GM12878 (cell line): ENCODE measurements around the gene ZNF48. TPM values are rescaled to one million over a fixed set of nuclear protein-coding genes. Genes with fewer than 3 reads are reported as not detected.

Source experiments
- ASH2L ChIP-seq: fragments of 300-600, 200-600 bp; sonication (generic); IDR thresholded peaks from 2 replicates; pipeline ENCODE4 v1.6.1; 2017; ENCODE audit warnings: low read depth, mild to moderate bottlenecking, borderline replicate concordance
- EED ChIP-seq: sonication (generic); IDR thresholded peaks from 2 replicates; pipeline ENCODE4 v1.6.1; 2016; ENCODE audit warnings: antibody characterized with exemption, low read depth
- EGR1 ChIP-seq, 2 experiments: IDR thresholded peaks; 1 replicate in 1 of 2; 2 replicates in 1 of 2; pipeline ENCODE4 v1.6.1; 2011 to 2012; ENCODE audit warnings: low read depth in 2 of 2, low read length in 2 of 2, borderline replicate concordance in 1 of 2, mild to moderate bottlenecking in 1 of 2, moderate library complexity in 1 of 2
- EZH2 ChIP-seq: IDR thresholded peaks from 2 replicates; pipeline ENCODE4 v1.6.1; 2012; ENCODE audit warnings: low read depth, mild to moderate bottlenecking, control low read depth, inconsistent platforms, low read length, borderline replicate concordance; ENCODE audit not compliant: control insufficient read depth
- KLF5 ChIP-seq: fragments of 450-650 bp; IDR thresholded peaks from 2 replicates; pipeline ENCODE4 v1.6.1; 2014; ENCODE audit warnings: mild to moderate bottlenecking; ENCODE audit not compliant: partially characterized antibody
- LARP7 ChIP-seq: fragments of 450-650 bp; IDR thresholded peaks from 2 replicates; pipeline ENCODE4 v1.6.1; 2017; ENCODE audit warnings: mild to moderate bottlenecking
- MEF2A ChIP-seq: IDR thresholded peaks from 2 replicates; pipeline ENCODE4 v1.6.1; 2011; ENCODE audit warnings: low read depth, mild to moderate bottlenecking, low read length, moderate library complexity; ENCODE audit not compliant: insufficient read depth
- MEF2B ChIP-seq: fragments of 450-650 bp; IDR thresholded peaks from 2 replicates; pipeline ENCODE4 v1.6.1; 2018; ENCODE audit warnings: mild to moderate bottlenecking, moderate library complexity; ENCODE audit not compliant: partially characterized antibody, poor library complexity, severe bottlenecking
- MTA2 ChIP-seq: fragments of 450-650 bp; IDR thresholded peaks from 2 replicates; pipeline ENCODE4 v1.6.1; 2016; ENCODE audit warnings: low read depth, mild to moderate bottlenecking, moderate library complexity
- NFYB ChIP-seq: IDR thresholded peaks from 2 replicates; pipeline ENCODE4 v1.6.1; 2011; ENCODE audit warnings: low read depth, mild to moderate bottlenecking, low read length, improper control_type of control experiment, moderate library complexity; ENCODE audit not compliant: insufficient read depth
- POLR2AphosphoS2 ChIP-seq: IDR thresholded peaks from 2 replicates; pipeline ENCODE4 v1.6.1; 2011; ENCODE audit warnings: low read depth, mild to moderate bottlenecking, low read length, improper control_type of control experiment, moderate library complexity
- POLR2AphosphoS5 ChIP-seq: IDR thresholded peaks from 2 replicates; pipeline ENCODE4 v1.6.1; 2011; ENCODE audit warnings: mild to moderate bottlenecking, low read length, inconsistent platforms
- RB1 ChIP-seq: fragments of 450-650 bp; formaldehyde crosslinking; IDR thresholded peaks from 2 replicates; pipeline ENCODE4 v1.6.1; 2017; ENCODE audit warnings: mild to moderate bottlenecking, borderline replicate concordance
- RELA ChIP-seq: fragments of 450-650 bp; IDR thresholded peaks from 2 replicates; pipeline ENCODE4 v1.8.0; 2014; ENCODE audit warnings: borderline replicate concordance; ENCODE audit not compliant: partially characterized antibody
- RFX5 ChIP-seq: IDR thresholded peaks from 2 replicates; pipeline ENCODE4 v1.6.1; 2011; ENCODE audit warnings: low read depth, low read length, improper control_type of control experiment
- SIN3A ChIP-seq: IDR thresholded peaks from 2 replicates; pipeline ENCODE4 v1.6.1; 2012; ENCODE audit warnings: low read depth, low read length, improper control_type of control experiment
- SMARCA5 ChIP-seq: fragments of 450-650 bp; IDR thresholded peaks from 2 replicates; pipeline ENCODE4 v1.6.1; 2017; ENCODE audit warnings: mild to moderate bottlenecking
- SP1 ChIP-seq: IDR thresholded peaks from one replicate; pipeline ENCODE4 v1.6.1; 2011; ENCODE audit warnings: low read depth, low read length
- TAF1 ChIP-seq: IDR thresholded peaks from 2 replicates; pipeline ENCODE4 v1.6.1; 2011; ENCODE audit warnings: mild to moderate bottlenecking, low read depth, low read length, borderline replicate concordance
- TCF3 ChIP-seq: IDR thresholded peaks from 2 replicates; pipeline ENCODE4 v1.6.1; 2012; ENCODE audit warnings: low read depth, mild to moderate bottlenecking, low read length, borderline replicate concordance; ENCODE audit not compliant: insufficient read depth
- ZNF207 ChIP-seq: fragments of 450-650 bp; IDR thresholded peaks from 2 replicates; pipeline ENCODE4 v1.6.1; 2014; ENCODE audit warnings: antibody characterized with exemption, mild to moderate bottlenecking, borderline replicate concordance
- polyA plus RNA-seq, 11 experiments: library from polyadenylated mRNA; depleted of rRNA in 4 of 11; unstranded in 6 of 11; stranded (reverse) in 5 of 11; fragments of >200 nt; fragmentation: Nextera tagmentation in 4 of 11; fragmentation: Illumina TruSeq in 1 of 11; extraction: Ambion mirVana in 4 of 11; extraction: Trizol in 1 of 11; gene quantifications; 1 replicate in 1 of 11; 2 replicates in 10 of 11; pipeline versions ENCODE4 v1.2.1 to v1.2.3, GENCODE V29; 2011 to 2016; ENCODE audit warnings: inconsistent platforms in 2 of 11, missing spikeins in 2 of 11, low read depth in 1 of 11
- total RNA-seq, 4 experiments: library from RNA; depleted of rRNA in 3 of 4; stranded (reverse); fragments of >200 nt in 3 of 4; fragmentation: Illumina TruSeq in 1 of 4; extraction: Trizol in 1 of 4; gene quantifications; 2 replicates each; pipeline versions ENCODE4 v1.2.1 to v1.2.3, GENCODE V29; 2013 to 2021
- TF ChIP-seq, protein P1 (sequence below): IDR thresholded peaks from 2 replicates; pipeline ENCODE4 v1.6.1; 2011; ENCODE audit warnings: borderline replicate concordance, low read depth, mild to moderate bottlenecking, moderate library complexity, low read length; ENCODE audit not compliant: insufficient read depth, poor library complexity, severe bottlenecking
- TF ChIP-seq, protein P2 (sequence below): IDR thresholded peaks from 2 replicates; pipeline ENCODE4 v1.6.1; 2011; ENCODE audit warnings: low read depth, low read length, improper control_type of control experiment, borderline replicate concordance
- TF ChIP-seq, protein P3 (sequence below): fragments of 450-650 bp; IDR thresholded peaks from 2 replicates; pipeline ENCODE4 v1.6.1; 2016; ENCODE audit warnings: mild to moderate bottlenecking
- TF ChIP-seq, protein P4 (sequence below): IDR thresholded peaks from 2 replicates; pipeline ENCODE4 v1.6.1; 2012; ENCODE audit warnings: low read length, inconsistent platforms

Gene ZNF48
- total and polyA plus RNA-seq, 10 of the 15 experiments (the other 5 are each of a cell fraction or from before 2014, with no cell fraction given) = 0.14 to 12.0 (median 4.2) TPM

DNA sequence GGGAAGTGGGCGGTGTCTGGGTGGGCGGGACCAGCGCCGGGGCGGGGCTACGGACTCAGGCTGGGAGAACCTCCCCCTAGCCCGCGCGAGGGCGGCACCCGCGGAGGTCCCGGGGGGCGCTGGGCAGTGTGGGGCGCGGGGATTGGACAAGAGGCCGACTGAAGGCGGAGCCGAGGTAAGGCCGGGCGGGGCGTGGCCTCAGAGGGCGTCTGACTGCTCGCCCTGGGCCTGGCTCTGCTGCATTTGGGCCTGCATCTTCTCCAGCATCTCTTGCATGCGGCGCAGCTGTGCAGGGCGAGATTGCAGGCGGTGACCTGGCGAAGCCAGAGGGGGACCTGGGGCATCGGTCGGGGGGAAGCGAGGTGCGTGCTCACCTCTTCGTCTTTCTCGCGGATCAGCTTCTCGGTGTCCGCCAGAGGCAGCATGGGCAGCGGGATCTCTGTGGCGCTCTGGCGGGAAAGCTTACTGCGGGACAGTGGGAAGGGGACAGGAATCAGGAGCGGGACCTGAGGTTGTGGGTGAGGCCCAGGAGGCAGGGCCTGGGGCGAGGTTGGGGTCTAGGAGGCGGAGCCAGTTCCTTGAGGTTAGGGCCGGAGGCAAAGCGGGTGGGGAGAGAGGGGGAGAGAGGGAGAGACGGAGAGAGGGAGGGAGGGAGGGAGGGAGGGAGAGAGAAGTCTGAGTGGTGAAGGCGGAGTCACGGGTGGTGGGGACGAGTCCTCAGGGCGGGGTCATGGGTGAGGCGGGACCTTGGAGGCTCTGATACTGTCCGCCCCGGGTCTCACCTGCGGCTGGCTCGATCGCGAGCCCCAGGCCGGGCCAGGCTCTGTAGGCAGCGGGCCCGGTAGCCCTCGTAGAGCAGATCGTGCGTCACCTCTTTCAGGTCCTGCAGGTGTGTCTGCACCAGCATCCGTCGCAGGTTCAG lies 16.7 kb upstream of the ZNF48 start (continued):
- TF ChIP-seq, protein P1, sequence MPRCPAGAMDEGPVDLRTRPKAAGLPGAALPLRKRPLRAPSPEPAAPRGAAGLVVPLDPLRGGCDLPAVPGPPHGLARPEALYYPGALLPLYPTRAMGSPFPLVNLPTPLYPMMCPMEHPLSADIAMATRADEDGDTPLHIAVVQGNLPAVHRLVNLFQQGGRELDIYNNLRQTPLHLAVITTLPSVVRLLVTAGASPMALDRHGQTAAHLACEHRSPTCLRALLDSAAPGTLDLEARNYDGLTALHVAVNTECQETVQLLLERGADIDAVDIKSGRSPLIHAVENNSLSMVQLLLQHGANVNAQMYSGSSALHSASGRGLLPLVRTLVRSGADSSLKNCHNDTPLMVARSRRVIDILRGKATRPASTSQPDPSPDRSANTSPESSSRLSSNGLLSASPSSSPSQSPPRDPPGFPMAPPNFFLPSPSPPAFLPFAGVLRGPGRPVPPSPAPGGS = no peak
- TF ChIP-seq POLR2AphosphoS5 (peak; percentile 59), MTA2 (no peak), NFYB (0 out of 2 replicates have a peak, but pooled peaks have one; percentile 43), KLF5 (no peak), ASH2L (no peak), TCF3 (no peak), SIN3A (0 out of 2 replicates have a peak, but pooled peaks have one; percentile 23), EED (peak; percentile 40), LARP7 (peak; percentile 16; the same call in 1 of the 2 replicates), POLR2AphosphoS2 (peak; percentile 29; the same call in 1 of the 2 replicates), RELA (no peak), ZNF207 (peak; percentile 81; the same call in 1 of the 2 replicates), SP1 (peak; percentile 47), MEF2B (peak; percentile 88), EZH2 (no peak), RB1 (peak; percentile 86; the same call in 1 of the 2 replicates), EGR1 (IDR thresholded peaks at IDR 0.05; ENCODE audit: borderline replicate concordance in 1 of 2, low read depth in 2 of 2, low read length in 2 of 2) (peak in 1 of 2 experiments; percentile 68; a peak in 1 of 3 replicates), TAF1 (peak; percentile 60; the same call in 1 of the 2 replicates), MEF2A (no peak), RFX5 (no peak), SMARCA5 (peak; percentile 80)
- TF ChIP-seq, protein P2, sequence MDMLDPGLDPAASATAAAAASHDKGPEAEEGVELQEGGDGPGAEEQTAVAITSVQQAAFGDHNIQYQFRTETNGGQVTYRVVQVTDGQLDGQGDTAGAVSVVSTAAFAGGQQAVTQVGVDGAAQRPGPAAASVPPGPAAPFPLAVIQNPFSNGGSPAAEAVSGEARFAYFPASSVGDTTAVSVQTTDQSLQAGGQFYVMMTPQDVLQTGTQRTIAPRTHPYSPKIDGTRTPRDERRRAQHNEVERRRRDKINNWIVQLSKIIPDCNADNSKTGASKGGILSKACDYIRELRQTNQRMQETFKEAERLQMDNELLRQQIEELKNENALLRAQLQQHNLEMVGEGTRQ = no peak
- TF ChIP-seq, protein P3, sequence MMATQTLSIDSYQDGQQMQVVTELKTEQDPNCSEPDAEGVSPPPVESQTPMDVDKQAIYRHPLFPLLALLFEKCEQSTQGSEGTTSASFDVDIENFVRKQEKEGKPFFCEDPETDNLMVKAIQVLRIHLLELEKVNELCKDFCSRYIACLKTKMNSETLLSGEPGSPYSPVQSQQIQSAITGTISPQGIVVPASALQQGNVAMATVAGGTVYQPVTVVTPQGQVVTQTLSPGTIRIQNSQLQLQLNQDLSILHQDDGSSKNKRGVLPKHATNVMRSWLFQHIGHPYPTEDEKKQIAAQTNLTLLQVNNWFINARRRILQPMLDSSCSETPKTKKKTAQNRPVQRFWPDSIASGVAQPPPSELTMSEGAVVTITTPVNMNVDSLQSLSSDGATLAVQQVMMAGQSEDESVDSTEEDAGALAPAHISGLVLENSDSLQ = peak; percentile 23; the same call in 1 of the 2 replicates
- TF ChIP-seq, protein P4, sequence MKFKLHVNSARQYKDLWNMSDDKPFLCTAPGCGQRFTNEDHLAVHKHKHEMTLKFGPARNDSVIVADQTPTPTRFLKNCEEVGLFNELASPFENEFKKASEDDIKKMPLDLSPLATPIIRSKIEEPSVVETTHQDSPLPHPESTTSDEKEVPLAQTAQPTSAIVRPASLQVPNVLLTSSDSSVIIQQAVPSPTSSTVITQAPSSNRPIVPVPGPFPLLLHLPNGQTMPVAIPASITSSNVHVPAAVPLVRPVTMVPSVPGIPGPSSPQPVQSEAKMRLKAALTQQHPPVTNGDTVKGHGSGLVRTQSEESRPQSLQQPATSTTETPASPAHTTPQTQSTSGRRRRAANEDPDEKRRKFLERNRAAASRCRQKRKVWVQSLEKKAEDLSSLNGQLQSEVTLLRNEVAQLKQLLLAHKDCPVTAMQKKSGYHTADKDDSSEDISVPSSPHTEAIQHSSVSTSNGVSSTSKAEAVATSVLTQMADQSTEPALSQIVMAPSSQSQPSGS = no peak
